GM19468 (cell line): Measurements from ENCODE around the gene LRRC40.
A peak's percentile ranks its signal among the peaks of the same experiment; 100 is the strongest.
"Not testable (repeated sequence)": the region's sequence is repeated elsewhere in the genome, so short reads cannot be mapped to it uniquely, and the experiment has no call there.

Experiments used
- ATAC-seq: cut with Tn5 transposase; IDR thresholded peaks from one replicate; pipeline ENCODE4 v1.9.1; 2021; ENCODE audit warnings: mild to moderate bottlenecking, moderate library complexity, moderate number of reproducible peaks; ENCODE audit not compliant: unreplicated experiment; ENCODE audit errors: extremely low read depth

LRRC40 gene

DNA sequence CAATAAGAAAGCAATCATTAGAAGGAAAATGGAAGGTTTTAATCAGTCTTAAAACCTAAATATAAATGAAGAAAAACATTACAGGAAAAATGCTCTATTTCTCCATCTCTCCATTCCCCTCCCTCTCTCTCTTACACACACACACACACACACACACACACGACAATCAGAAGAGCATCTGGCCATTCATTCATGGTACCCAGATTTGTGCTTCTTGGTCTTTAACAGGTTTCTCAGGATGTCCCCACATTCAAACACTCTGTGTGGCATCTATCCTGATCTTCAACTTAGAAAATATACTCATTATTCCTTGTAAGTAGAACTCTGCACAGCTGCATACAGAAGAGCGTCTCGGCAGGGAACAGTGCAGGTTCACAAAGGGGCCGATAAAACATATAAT lies 779 bp downstream of the LRRC40 start:
- ATAC-seq: no peak

DNA sequence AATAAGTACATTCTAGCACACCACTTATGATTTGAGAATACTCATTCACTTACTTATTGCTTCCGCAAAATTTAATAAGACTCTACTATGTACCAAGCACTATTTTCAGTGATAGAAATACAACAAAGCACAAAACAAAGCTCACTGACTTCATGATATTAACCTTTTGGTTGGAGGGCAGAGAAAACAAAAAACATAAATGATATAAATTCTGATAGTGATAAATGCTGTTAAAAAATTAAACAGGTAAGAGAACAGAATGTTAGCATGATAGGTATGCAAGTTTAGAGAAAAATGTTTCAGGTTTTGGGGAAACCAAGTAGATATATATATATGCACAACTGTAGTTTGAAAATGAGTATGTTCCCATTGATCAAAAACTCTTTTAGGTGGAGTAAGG lies 1.2 kb downstream of the LRRC40 start:
- ATAC-seq: no peak

DNA sequence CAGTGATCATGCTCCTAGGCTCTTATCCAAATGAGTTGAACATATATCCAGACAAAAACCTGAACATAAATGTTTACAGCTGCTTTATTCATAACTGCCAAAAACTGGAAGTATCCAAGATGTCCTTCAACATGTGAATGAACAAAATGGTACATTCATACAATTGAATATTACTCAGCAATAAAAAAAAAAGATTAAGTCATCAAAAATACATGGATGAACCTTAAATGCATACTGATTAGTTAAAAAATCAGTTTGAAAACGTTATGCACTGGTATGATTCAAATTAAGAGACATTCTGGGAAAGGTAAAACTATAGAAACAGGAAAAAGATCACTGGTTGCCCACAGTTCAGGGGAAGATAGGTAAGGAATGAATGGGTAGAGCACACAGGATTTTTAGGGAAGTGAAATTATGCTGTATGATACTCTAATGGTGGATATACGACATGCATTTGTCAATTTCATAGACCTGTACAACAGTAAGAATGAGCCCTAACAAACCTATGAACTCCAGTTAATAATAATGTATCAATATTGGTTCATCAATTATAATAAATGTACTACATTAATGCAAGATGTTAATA lies 3.1 kb downstream of the LRRC40 start:
- ATAC-seq: no peak

DNA sequence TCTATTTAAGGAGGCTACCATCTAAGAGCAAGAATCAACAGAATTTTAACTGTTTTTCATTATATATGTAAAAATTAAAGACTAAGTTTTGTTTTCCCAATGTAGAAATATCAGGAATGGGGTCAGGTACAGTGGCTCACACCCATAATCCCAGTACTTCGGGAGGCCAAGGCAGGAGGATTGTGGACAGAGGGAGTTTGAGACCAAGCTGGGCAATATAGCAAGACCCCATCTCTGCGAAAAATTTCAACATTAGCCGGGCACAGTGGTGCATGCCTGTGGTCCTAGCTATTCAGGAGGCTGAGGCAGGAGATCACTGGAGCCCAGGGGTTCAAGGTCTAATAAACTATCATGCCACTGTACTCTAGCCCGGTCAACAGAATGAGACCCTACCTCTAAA lies 5.3 kb downstream of the LRRC40 start:
- ATAC-seq: no peak

DNA sequence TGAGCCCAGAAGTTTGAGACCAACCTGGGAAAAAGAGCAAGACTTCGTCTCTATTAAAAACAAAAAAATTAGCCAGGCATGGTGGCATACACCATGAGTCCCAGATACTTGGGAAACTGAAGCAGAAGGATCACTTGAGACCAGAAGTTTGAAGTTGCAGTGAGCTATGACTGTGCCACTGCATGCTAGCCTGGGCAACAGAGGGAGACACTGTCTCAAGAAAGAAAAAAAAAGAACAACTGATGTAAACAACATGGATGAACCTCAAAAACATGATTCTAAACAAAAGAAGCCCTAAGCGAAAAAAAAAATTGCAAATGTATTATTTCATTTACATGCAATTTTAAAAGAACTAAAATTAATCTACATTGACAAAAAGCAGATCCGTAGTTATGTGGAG lies 9.0 kb downstream of the LRRC40 start:
- no peak for ATAC-seq

DNA sequence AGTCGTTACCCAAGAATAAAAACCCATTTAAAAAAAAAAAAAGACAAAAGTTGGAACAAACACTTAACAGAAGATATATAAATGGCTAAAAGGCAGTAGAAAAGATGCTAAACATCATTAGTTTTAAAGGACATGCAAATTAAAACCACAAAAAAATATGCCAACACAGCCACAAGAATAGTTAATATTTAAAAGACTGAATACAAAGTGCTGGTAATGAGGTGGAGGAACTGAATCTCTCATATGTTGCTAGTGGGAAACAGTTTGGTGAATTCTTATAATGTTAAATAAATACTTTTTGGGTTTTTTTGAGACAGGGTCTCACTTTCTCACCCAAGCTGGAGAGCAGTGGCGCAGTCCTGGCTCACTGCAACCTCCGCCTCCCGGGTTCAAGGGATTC lies 10.0 kb downstream of the LRRC40 start:
- peak; percentile 64 for ATAC-seq

DNA sequence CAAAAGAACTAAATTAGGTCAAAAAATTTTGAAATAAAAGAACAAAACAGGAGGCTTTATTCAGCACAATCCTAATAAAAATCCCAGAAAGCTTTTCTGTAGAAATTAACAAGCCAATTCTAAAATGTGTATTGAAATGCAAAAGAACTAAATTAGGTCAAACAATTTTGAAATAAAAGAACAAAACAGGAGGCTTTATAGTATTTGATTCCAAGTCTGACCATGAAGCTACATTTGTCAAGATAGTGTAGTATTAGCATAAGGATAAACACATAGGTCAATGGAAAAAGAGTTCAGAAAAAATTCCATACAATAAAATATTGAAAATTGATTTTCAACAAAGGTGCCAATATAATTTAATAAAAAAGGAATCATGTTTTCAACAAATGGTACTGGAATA lies 10.8 kb downstream of the LRRC40 start:
- ATAC-seq: no peak

DNA sequence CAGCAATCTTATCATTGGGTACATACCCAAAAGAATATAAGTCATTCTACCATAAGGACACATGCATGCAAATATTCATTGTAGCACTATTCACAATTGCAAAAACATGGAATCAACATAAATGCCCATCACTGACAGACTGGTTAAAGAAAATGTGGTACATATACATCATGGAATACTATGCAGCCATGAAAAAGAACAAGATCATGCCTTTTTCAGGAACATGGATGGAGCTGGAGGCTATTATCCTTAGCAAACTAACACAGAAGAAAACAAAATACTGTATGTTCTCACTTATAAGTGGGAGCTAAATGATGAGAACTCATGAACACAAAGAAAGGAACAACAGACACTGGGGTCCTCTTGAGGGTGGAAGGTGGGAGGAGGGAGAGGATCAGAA lies 12.9 kb downstream of the LRRC40 start:
- not testable (repeated sequence) for ATAC-seq

DNA sequence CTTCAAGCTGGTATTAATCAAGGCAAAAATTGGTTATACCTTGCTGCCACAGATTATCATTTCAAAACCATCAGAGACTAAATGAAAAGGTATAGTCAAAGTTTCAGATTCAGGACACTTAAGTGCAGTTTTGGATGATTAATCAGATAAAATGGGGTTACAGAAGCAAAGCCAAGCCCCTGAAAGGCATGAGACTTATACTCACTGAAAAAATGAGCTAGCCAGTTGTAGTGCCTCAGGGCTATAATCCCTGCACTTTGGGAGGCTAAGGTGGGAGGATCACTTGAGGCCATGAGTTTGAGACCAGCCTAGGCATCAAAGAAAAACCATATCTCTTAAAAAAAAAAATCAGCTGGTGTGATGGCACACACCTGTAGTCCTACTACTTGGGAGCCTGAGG lies 15.2 kb downstream of the LRRC40 start:
- ATAC-seq: no peak

DNA sequence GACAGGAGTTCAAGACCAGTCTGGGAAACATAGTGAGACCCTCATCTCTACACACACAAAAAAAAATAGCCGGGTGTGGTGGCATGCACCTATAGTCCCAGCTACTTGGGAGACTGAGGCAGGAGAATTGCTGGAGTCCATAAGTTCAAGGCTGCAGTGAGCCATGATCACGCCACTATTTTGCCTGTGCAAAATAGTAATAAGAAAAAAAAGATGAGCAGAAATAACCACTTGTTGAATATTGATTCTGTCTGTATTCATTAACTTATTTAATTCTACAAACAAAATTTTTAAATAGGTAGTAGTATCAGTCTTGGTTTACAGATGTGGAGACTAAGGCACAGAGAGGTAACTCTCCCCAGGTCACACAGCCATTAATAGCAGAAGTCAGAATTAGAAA lies 16.9 kb downstream of the LRRC40 start:
- ATAC-seq: no peak

DNA sequence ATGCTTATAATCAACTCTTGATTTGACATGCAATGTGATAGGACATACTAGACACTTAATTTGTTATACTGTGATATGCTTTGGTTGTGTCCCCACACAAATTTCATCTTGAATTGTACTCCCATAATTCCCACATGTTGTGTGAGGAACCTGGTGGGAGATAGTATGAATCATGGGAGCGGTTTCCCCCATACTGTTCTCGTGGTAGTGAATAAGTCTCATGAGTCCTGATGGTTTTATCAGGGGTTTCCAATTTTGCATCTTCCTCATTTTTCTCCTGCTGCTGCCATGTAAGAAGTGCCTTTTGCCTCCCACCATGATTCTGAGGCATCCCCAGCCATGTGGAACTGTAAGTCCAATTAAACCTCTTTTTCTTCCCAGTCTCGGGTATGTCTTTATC lies 20.2 kb downstream of the LRRC40 start:
- not testable (repeated sequence) for ATAC-seq

DNA sequence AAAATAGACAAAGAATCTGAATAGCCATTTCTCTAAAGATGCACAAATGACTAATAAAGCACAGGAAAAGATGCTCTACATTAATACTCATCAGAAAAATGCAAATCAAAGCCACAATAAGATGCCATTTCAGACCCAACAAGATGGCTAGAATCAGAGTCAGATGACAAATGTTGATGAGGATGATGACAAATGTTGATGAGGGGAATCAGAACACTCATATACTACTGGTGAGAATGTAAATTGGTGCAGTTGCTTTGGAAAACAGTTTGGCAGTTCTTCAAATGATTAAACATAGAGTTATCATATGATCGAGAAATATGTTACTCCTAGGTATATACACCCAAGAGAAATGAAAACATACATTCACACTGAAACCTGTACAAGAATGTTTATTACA lies 33.9 kb downstream of the LRRC40 start:
- no peak for ATAC-seq

DNA sequence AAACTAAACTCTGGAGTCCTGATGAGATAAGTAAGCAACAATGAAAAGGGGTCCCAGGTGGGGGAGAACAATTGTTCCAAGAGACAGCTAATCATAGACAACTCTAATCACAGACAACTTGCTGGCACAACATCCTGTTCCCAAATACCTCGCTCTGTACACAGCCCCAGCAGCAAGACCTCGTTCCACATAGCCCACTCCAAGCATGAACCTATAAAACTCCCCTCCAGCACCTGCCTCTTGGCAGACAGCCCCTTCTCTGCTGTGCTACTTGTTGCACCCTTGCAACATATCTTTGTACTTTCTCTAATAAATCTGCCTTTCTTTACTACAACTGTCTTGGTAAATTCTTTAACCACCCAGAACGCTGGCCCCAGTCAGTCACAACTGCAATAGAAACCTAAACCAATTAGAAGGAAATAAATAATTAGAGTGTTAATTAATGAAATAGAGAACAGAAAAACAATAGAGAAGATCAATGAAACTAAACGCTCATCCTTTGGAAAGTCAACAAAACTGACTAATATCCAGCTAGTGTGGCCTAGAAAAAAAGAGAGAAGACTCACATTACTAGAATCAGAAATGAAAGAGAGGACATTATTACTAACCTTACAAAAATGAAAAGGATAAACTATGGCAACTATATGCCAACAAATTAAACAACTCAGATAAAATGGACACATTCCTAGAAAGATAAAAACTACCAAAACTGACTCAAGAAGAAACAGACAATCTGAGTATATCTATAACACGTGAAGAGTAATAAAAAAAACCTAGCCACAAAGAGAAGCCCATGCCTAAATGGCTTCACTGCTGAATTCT lies 36.1 kb downstream of the LRRC40 start:
- no peak for ATAC-seq

DNA sequence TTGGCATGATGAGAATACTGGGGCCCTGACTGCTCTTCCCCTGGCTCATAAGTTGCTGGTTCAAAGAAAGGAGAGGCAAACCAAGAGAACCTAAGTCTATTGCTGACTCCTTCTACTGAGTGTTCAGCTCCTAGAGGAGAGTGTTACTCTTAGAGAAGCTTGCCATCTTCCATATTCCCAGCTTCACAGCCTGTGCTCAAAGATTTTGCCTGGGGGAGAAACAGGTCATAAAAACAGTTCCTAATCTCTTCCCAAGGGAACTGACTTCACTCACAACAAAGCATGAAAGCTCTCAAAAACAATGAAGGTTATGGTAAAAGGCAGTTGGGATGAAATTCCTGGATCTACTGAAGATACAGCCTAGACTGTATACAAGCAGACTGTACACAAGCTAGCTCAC lies 37.1 kb downstream of the LRRC40 start:
- ATAC-seq: no peak

DNA sequence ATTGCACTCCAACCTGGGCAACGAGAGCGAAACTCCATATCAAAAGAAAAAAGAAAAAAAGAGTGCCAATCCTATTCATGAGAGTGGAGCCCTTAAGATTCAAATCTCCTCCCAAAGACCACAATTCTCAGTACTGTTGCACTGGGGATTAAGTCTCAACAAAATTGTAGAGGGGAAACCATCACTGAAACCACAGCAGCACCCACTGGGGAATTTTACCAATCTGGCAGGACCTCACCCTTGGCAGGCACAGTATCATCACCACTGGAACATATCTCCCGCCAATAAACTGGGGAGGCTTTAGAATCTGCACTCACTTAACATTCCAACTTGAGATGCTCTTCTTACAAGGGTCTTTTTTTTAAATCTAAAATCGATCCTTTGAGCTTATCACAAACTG lies 41.0 kb downstream of the LRRC40 start:
- ATAC-seq: no peak

DNA sequence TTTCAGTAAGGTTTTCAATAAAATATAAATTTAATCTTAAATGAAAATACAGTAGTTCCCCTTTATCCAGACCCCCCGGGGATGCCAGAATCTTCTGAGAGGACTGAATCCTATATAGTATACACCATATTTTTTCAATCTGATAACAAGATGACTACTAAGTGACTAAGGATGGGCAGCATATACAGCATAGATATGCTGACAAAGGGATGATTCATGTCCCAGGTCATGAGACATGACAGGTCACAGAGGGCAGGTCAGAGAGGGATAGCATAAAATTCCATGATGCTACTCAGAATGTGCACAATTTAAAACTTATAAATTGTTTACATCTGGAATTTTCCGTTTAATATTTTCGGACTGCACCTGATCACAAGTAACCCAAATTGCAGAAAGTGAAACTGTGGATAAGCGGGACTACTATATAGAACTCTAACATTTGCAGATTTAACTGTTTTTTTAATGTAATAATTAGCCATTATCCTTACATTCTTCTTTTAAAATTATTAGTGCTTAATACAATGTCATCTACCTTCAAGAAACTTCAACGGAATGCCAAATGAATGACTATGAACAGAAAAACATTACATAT lies 48.8 kb downstream of the LRRC40 start:
- ATAC-seq: no peak

DNA sequence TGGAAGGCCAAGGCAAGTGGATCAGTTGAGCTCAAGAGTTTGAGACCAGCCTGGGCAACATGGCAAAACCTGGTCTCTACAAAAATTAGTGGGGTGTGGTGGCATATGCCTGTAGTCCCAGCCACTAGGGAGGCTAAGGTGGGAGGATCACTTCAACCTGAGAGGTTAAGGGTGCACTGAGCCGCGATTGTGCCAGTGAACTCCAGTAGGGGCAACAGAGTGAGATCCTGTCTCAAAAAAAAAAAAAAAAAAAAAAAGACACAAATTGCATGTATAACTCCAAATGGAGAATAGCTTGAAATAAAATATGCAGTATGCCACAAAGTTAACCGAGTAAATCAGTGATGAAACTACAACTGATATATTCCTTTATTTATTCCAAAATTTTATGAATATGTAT lies 51.6 kb downstream of the LRRC40 start:
- ATAC-seq: no peak

DNA sequence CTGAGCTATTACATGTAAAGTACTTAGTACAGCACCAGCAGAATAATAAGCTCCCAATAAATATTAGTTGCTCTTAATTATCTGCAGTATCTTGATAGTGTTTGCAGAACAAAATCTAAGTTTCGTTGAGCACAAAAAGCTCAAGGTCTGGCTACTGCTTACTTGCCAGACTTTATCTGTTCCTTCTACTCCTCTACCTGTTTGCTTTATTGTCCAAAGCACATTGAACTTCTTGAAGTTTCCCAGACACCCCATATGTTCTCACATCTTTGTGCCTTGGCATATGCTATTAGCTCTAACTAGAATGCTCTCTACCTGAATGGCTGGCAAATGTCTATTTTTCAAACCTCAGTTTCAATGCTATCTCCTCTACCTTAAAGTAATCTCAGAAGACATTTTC lies 54.9 kb downstream of the LRRC40 start:
- no peak for ATAC-seq

DNA sequence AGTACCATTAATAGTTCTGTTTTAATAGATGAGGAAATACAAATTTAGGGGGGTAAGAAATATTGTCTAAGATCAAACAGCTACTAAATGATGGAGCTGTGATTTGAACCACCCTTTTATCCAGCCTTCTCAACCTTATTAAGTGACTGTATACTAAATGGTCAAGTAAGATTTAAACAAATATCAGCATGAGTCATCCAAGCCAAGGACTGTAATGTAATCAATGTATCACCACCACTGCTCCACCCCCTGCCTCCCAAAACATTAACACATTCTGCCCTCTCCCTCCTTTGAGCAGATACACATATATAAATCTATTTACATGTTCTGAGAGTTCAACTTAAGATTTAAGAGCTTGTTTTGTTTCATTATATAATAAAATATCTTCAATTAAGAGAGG lies 58.9 kb downstream of the LRRC40 start:
- ATAC-seq: no peak

DNA sequence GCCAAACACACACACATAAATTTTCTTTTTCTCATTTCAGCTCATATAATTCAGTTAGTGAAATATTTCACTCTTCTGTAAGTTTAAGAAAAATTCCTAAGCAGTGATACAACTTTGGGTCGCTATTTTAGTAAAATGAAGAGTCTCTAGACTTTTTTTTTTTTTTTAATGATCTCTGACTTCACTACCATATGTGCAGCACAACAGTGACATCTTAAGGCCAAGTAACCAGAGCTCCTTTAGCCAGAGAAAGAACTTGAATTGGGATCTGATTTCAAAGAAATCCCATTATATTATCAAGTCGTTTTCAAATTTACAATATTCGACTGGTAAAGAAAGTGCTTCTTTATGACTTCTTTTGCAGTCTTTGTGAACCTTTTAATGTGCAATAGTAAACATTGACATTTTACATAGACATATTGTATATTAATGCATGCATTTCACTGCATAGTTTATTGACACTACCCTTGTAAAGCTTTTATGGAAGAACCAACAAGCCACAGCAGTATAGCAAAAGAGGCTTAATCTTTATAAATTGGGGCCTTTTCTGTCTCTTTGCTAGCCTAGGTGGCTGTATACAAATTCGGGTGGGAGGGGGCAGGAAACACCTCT lies 62.2 kb downstream of the LRRC40 start:
- no peak for ATAC-seq

DNA sequence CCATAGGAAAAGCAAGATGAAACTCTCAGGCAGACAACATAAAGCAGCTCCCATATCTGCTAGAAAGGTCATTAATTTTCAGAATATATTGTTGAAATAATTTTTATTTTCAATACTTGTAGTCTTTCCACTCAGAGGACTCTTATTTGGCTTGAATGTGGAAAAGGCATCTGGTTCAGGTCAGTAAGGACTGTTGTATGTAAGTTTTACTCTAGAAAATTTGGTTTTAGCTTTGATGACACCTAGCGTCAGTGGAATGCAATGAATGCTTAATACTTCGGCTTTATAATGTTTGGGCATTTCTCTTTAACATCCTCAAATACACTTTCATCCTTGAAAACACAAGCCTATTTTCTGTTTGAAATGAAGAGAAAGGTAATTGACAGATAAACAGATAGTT lies 63.3 kb downstream of the LRRC40 start:
- no peak for ATAC-seq
